ENCODE data around the gene SYNDIG1. TPM values are rescaled to one million over a fixed set of nuclear protein-coding genes. Genes with fewer than 3 reads are reported as not detected.
"Not testable (repeated sequence)": the region's sequence is repeated elsewhere in the genome, so short reads cannot be mapped to it uniquely, and the experiment has no call there.

SYNDIG1 gene
- total RNA-seq, 2 experiments from 2014 or later = not detected

GRCh38 chr20:24497851-24498250, 28.4 kb downstream of the SYNDIG1 start:
- Mint-ChIP-seq H3K4me3 (no peak overlapping the region), H3K9me3 (ENCODE audit: low read depth) (no peaks in the 10 kb centered on the region), H3K27me3 (no peaks in the 10 kb centered on the region), H3K36me3 (no peaks in the 10 kb centered on the region), H3K4me1 (no peaks in the 10 kb centered on the region), H3K27ac (no peak overlapping the region)
- ATAC-seq = no peak
- CTCF ChIA-PET = interaction anchor here (0.6 to 1.0 kb wide), 2 partner anchors 10 to 16 kb away, joined by 3 read pairs; no protein-coding TSS in a partner anchor
- no peak for DNase-seq

GRCh38 chr20:24498641-24499040, 29.2 kb downstream of the SYNDIG1 start:
- Mint-ChIP-seq H3K4me1 (no peaks in the 10 kb centered on the region), H3K27me3 (no peaks in the 10 kb centered on the region), H3K27ac (no peak overlapping the region), H3K4me3 (no peak overlapping the region), H3K9me3 (ENCODE audit: low read depth) (no peaks in the 10 kb centered on the region), H3K36me3 (no peaks in the 10 kb centered on the region)
- no peak for DNase-seq
- no peak for ATAC-seq
- CTCF ChIA-PET = no interaction called here

GRCh38 chr20:24499472-24499871, 30.0 kb downstream of the SYNDIG1 start:
- Mint-ChIP-seq H3K27ac (no peak overlapping the region), H3K4me3 (no peak overlapping the region), H3K4me1 (no peaks in the 10 kb centered on the region), H3K27me3 (no peaks in the 10 kb centered on the region), H3K36me3 (no peaks in the 10 kb centered on the region), H3K9me3 (ENCODE audit: low read depth) (no peaks in the 10 kb centered on the region)
- CTCF ChIA-PET = no interaction called here
- ATAC-seq (no peak), DNase-seq (no peak)

GRCh38 chr20:24501764-24502556, 32.5 kb downstream of the SYNDIG1 start:
- Mint-ChIP-seq H3K36me3 (no peaks in the 10 kb centered on the region), H3K27me3 (no peaks in the 10 kb centered on the region), H3K9me3 (ENCODE audit: low read depth) (no peaks in the 10 kb centered on the region), H3K4me3 (no peak overlapping the region), H3K27ac (no peak overlapping the region), H3K4me1 (no peaks in the 10 kb centered on the region)
- peak; percentile 28 for DNase-seq
- ATAC-seq = no peak
- CTCF ChIA-PET = no interaction called here

- no peaks in the 10 kb centered on the region for H3K4me1 Mint-ChIP-seq
- peak; percentile 18 for DNase-seq
- no peaks in the 10 kb centered on the region for H3K36me3 Mint-ChIP-seq
- H3K4me3 Mint-ChIP-seq = no peak overlapping the region
- CTCF ChIA-PET = no interaction called here
- H3K27me3 Mint-ChIP-seq = no peaks in the 10 kb centered on the region
- no peaks in the 10 kb centered on the region for H3K9me3 Mint-ChIP-seq (ENCODE audit: low read depth)
- ATAC-seq = no peak
- no peak overlapping the region for H3K27ac Mint-ChIP-seq
These were observed 33.2 kb downstream of the SYNDIG1 start for GRCh38 chr20:24502661-24503060.

- CTCF ChIA-PET = interaction anchor here (0.6 kb wide), 1 partner anchor 555 kb away, joined by 3 read pairs; no protein-coding TSS in a partner anchor
- DNase-seq (peak; percentile 9), ATAC-seq (no peak)
- H3K27me3 Mint-ChIP-seq = no peaks in the 10 kb centered on the region
- H3K36me3 Mint-ChIP-seq = no peaks in the 10 kb centered on the region
- no peak overlapping the region for H3K27ac Mint-ChIP-seq
- H3K9me3 Mint-ChIP-seq (ENCODE audit: low read depth) = no peaks in the 10 kb centered on the region
- H3K4me3 Mint-ChIP-seq = no peak overlapping the region
- H3K4me1 Mint-ChIP-seq = no peaks in the 10 kb centered on the region
These were observed 34.0 kb downstream of the SYNDIG1 start for GRCh38 chr20:24503352-24503931.

- H3K27ac Mint-ChIP-seq = no peak overlapping the region
- no peaks in the 10 kb centered on the region for H3K4me1 Mint-ChIP-seq
- no peaks in the 10 kb centered on the region for H3K9me3 Mint-ChIP-seq (ENCODE audit: low read depth)
- no peak for ATAC-seq
- CTCF ChIA-PET = interaction anchor here (0.6 kb wide), 1 partner anchor 554 kb away, joined by 3 read pairs; no protein-coding TSS in a partner anchor
- no peak overlapping the region for H3K4me3 Mint-ChIP-seq
- DNase-seq = peak; percentile 21
- H3K27me3 Mint-ChIP-seq = no peaks in the 10 kb centered on the region
- no peaks in the 10 kb centered on the region for H3K36me3 Mint-ChIP-seq
These were observed 35.2 kb downstream of the SYNDIG1 start for GRCh38 chr20:24504331-24505285.

- Mint-ChIP-seq H3K4me1 (no peaks in the 10 kb centered on the region), H3K27me3 (peaks cover 2% of the 10 kb centered on the region), H3K9me3 (ENCODE audit: low read depth) (no peaks in the 10 kb centered on the region), H3K36me3 (no peaks in the 10 kb centered on the region), H3K27ac (no peak overlapping the region), H3K4me3 (no peak overlapping the region)
- CTCF ChIA-PET = no interaction called here
- DNase-seq = no peak
- no peak for ATAC-seq
These were observed 36.7 kb downstream of the SYNDIG1 start for GRCh38 chr20:24506146-24506545.

- ATAC-seq = no peak
- Mint-ChIP-seq H3K9me3 (ENCODE audit: low read depth) (no peaks in the 10 kb centered on the region), H3K4me3 (no peak overlapping the region), H3K4me1 (no peaks in the 10 kb centered on the region), H3K27me3 (peaks cover 2% of the 10 kb centered on the region), H3K27ac (no peak overlapping the region), H3K36me3 (no peaks in the 10 kb centered on the region)
- DNase-seq = no peak
- CTCF ChIA-PET = no interaction called here
These were observed 37.3 kb downstream of the SYNDIG1 start for GRCh38 chr20:24506696-24507095.

- no peaks in the 10 kb centered on the region for H3K9me3 Mint-ChIP-seq (ENCODE audit: low read depth)
- no peak overlapping the region for H3K27ac Mint-ChIP-seq
- no peaks in the 10 kb centered on the region for H3K36me3 Mint-ChIP-seq
- CTCF ChIA-PET = no interaction called here
- DNase-seq (peak; percentile 9), ATAC-seq (no peak)
- H3K4me3 Mint-ChIP-seq = no peak overlapping the region
- H3K27me3 Mint-ChIP-seq = peaks cover 2% of the 10 kb centered on the region
- H3K4me1 Mint-ChIP-seq = no peaks in the 10 kb centered on the region
These were observed 37.9 kb downstream of the SYNDIG1 start for GRCh38 chr20:24507182-24507853.

- peak; percentile 15 for DNase-seq
- H3K4me1 Mint-ChIP-seq; H3K4me3 Mint-ChIP-seq; CTCF ChIA-PET; H3K27ac Mint-ChIP-seq; H3K36me3 Mint-ChIP-seq; ATAC-seq; H3K27me3 Mint-ChIP-seq; H3K9me3 Mint-ChIP-seq (ENCODE audit: low read depth): not testable (repeated sequence)
These were observed 43.0 kb downstream of the SYNDIG1 start for GRCh38 chr20:24512441-24512840.

- Mint-ChIP-seq H3K36me3 (no peaks in the 10 kb centered on the region), H3K4me1 (no peaks in the 10 kb centered on the region), H3K27me3 (peaks cover 2% of the 10 kb centered on the region), H3K27ac (no peak overlapping the region), H3K9me3 (ENCODE audit: low read depth) (no peaks in the 10 kb centered on the region), H3K4me3 (no peak overlapping the region)
- no peak for ATAC-seq
- peak; percentile 12 for DNase-seq
- CTCF ChIA-PET = no interaction called here
These were observed 49.1 kb downstream of the SYNDIG1 start for GRCh38 chr20:24518515-24518914.

GRCh38 chr20:24519476-24519875, 50.0 kb downstream of the SYNDIG1 start:
- Mint-ChIP-seq H3K36me3 (no peaks in the 10 kb centered on the region), H3K27me3 (no peaks in the 10 kb centered on the region), H3K4me1 (no peaks in the 10 kb centered on the region), H3K9me3 (ENCODE audit: low read depth) (no peaks in the 10 kb centered on the region), H3K27ac (no peak overlapping the region), H3K4me3 (no peak overlapping the region)
- ATAC-seq (no peak), DNase-seq (no peak)
- CTCF ChIA-PET = no interaction called here
